ENCODE results near the gene ANKLE2. TPM values are rescaled to one million over a fixed set of nuclear protein-coding genes. Genes with fewer than 3 reads are reported as not detected.

ANKLE2 gene
- polyA plus RNA-seq, 1 of the 3 experiments (the other 2 are of a cell fraction), result 55.1 TPM

- peaks cover 19% of the 10 kb centered on the region for H3F3A ChIP-seq (replicated peaks; ENCODE audit: insufficient read depth)
- no peak overlapping the region for H3K4me3 ChIP-seq (ENCODE audit: low read depth in 2 of 2, low read length in 1 of 2)
- no peak overlapping the region for H3K4me2 ChIP-seq
- H4K20me1 ChIP-seq (ENCODE audit: insufficient read depth), result peaks cover 9% of the 10 kb centered on the region; the same call in 1 of the 2 replicates
- peaks cover 18% of the 10 kb centered on the region; the same call in 1 of the 2 replicates for H3K79me2 ChIP-seq (ENCODE audit: insufficient read depth)
- CTCF ChIA-PET, result interaction anchor here (0.5 to 1.6 kb wide), 2 partner anchors 12 to 32 kb away, joined by 3 read pairs; no protein-coding TSS in a partner anchor
- H3K9me3 ChIP-seq, result no peaks in the 10 kb centered on the region
- H3K9ac ChIP-seq, result no peak overlapping the region
- no peak for DNase-seq
- H3K9me2 ChIP-seq, result no peaks in the 10 kb centered on the region
- H3K27ac ChIP-seq (ENCODE audit: low read depth in 2 of 2, low read length in 1 of 2), result no peak overlapping the region
- POLR2A ChIA-PET, result no interaction called here
- H3K4me1 ChIP-seq (ENCODE audit: control insufficient read depth in 1 of 2, insufficient read depth in 2 of 2, low read depth in 1 of 2, low read length in 1 of 2), result peaks cover 0 to 4% of the 10 kb centered on the region in 2 experiments; a peak in 1 of 4 replicates
- no peak overlapping the region for H2AFZ ChIP-seq (ENCODE audit: low read depth)
- 94% methylated on average over 20 of the region's 20 CpGs for WGBS (ENCODE audit: low lambda C conversion rate)
- TF ChIP-seq GABPA (IDR thresholded peaks at IDR 0.05; ENCODE audit: low read depth) (no peak), CHD2 (IDR thresholded peaks at IDR 0.05; ENCODE audit: low read length, partially characterized antibody) (no peak), CTCF (IDR thresholded peaks at IDR 0.05) (no peak), TAF1 (IDR thresholded peaks at IDR 0.05; ENCODE audit: borderline replicate concordance, low read depth, low read length) (no peak), JUND (IDR thresholded peaks at IDR 0.05) (no peak), USF1 (IDR thresholded peaks at IDR 0.05; ENCODE audit: borderline replicate concordance, low read depth) (no peak), TEAD4 (IDR thresholded peaks at IDR 0.05; ENCODE audit: borderline replicate concordance, insufficient read depth) (no peak), PBX3 (IDR thresholded peaks at IDR 0.05) (no peak), TCF12 (IDR thresholded peaks at IDR 0.05) (no peak), POLR2AphosphoS5 (IDR thresholded peaks at IDR 0.05; ENCODE audit: low read depth, low read length) (no peak), RFX5 (IDR thresholded peaks at IDR 0.05; ENCODE audit: low read length) (no peak), IRF3 (IDR thresholded peaks at IDR 0.05; ENCODE audit: low read depth, low read length) (no peak), RCOR1 (IDR thresholded peaks at IDR 0.05; ENCODE audit: low read length) (no peak), REST (IDR thresholded peaks at IDR 0.05; ENCODE audit: low read depth, low read length) (no peak), MAX (IDR thresholded peaks at IDR 0.05; ENCODE audit: low read depth) (no peak), MXI1 (IDR thresholded peaks at IDR 0.05; ENCODE audit: low read depth, low read length) (no peak), FOXJ3 (CRISPR knock-in tag; IDR thresholded peaks at IDR 0.05) (no peak)
- H3K36me3 ChIP-seq (replicated peaks in 1 of 2; ENCODE audit: control insufficient read depth in 1 of 2, insufficient read depth in 2 of 2, low read length in 1 of 2), result peaks cover 53 to 71% of the 10 kb centered on the region in 2 experiments
- no peaks in the 10 kb centered on the region for H3K27me3 ChIP-seq (ENCODE audit: insufficient read depth)
Observed at GRCh38 chr12:132735496-132735895, 26.1 kb downstream of the ANKLE2 start.

All from SK-N-SH (cell line).